ENCODE measurements around the gene C21orf58. TPM values are rescaled to one million over a fixed set of nuclear protein-coding genes. Genes with fewer than 3 reads are reported as not detected.
"Not testable (repeated sequence)": the region's sequence is repeated elsewhere in the genome, so short reads cannot be mapped to it uniquely, and the experiment has no call there.

C21orf58 gene
- 10 to 100 TPM; 25.8 to 28.1 TPM for total RNA-seq

DNA sequence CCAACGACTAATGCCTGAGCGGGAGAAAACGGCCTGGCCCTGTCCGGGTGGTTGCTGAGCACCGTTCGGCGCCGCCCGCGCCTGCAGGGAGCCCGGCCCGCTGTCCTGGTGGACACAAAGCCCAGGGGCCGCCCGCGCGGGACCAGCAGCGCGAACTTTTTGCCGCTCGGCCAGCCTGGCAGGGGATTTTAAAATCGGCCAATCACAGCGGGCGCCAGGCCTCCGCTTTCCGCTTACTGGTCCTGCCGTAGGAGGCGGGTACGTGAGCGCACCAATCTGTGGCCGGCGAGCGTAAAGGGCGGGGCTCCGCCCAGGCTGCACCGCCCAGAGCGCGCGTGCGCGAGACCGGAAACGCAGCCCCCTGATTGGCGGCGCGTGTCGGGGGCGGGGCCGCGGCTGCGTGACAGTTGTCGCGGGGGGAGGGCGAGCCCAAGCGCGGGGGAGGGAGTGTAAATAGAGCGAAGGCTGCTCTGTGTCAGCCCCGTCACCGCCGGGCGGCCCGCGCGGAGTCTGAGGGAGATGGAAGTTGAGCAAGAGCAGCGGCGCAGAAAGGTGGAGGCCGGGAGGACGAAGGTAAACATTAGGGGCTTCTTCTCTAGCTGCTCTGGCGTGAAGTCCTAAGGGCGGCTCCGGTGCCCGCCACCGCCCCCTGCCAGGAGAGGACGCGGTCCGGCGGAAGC lies at the start of gene C21orf58, which contains the start of gene PCNT:
Gene C21orf58, minus strand, starts transcription at position 161 of the 680 bp plus-strand sequence. CDS start 1,132 bp downstream, outside the sequence.
Gene PCNT, plus strand, starts transcription at position 447 of the 680 bp plus-strand sequence. Its CDS starts 73 bp downstream, at position 520.
- Mint-ChIP-seq H3K27ac (peak within 1 kb of the TSS; percentile 95), H3K27me3 (no peaks in the 10 kb centered on the region), H3K4me3 (peak within 1 kb of the TSS; percentile 90), H3K36me3 (peaks cover 41% of the 10 kb centered on the region), H3K9me3 (no peaks in the 10 kb centered on the region), H3K4me1 (ENCODE audit: low read depth) (peaks cover 30% of the 10 kb centered on the region)
- intact Hi-C loops (cut with micrococcal nuclease) = loop anchor here (1.0 to 2.0 kb wide), 4 partner anchors 38 to 181 kb away; partner anchors contain the start of genes DIP2A, LSS and YBEY
- ChIA-PET POLR2A (interaction anchor here (1.0 to 2.1 kb wide), 2 partner anchors 27 to 38 kb away, joined by 5 to 13 read pairs; partner anchors contain the start of genes MCM3AP and YBEY), CTCF (interaction anchor here (1.4 to 1.5 kb wide), 2 partner anchors 38 to 170 kb away, joined by 6 to 9 read pairs; partner anchors contain the start of genes MCM3AP and YBEY)
- DNase-seq = peak; percentile 98

DNA sequence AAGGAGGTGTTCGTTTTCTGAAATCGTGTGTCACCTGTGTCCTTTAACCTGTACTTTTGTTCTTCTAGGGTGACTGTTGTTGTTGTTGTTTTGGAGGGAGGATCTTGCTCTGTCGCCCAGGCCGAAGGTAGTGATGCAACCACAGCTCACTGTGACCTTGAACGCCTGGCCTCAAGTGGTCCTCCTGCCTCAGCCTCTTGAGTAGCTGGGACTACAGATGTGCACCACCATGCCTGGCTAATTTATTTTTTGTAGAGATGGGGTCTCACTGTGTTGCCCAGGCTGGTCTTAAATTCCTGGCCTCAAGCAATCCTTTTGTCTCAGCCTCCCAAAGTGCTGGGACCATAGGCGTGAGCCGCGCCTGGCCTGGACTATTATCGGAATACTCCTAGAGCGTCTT lies 49.3 kb upstream of the C21orf58 start:
- H3K27ac Mint-ChIP-seq, POLR2A ChIA-PET: not testable (repeated sequence)

DNA sequence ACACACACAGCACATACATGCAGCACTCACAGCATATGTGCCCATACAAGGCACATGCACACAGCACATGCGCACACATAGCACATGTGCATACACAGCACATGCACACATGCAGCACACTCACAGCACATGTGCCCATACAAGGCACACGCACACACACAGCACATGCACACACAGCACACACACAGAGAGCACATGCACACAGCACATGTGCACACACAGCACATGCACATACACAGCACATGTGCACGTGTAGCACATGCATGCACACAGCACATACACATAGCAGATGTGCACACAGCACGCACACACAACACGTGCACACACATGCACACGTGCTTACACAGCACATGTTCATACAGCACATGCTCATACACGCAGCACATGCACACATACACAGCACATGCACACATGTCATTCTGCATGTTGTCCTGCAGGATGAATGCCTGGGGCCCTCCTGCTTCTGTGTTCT lies 48.4 kb upstream of the C21orf58 start:
- no peak overlapping the region for H3K27ac Mint-ChIP-seq
- peaks cover 11% of the 10 kb centered on the region for H3K36me3 Mint-ChIP-seq
- CTCF ChIA-PET = no interaction called here
- intact Hi-C loops (cut with micrococcal nuclease) = no loop called here
- H3K4me3 Mint-ChIP-seq = no peak overlapping the region
- POLR2A ChIA-PET = no interaction called here
- DNase-seq = no peak
- no peaks in the 10 kb centered on the region for H3K9me3 Mint-ChIP-seq
- H3K4me1 Mint-ChIP-seq (ENCODE audit: low read depth) = peaks cover 22% of the 10 kb centered on the region
- H3K27me3 Mint-ChIP-seq = no peaks in the 10 kb centered on the region

More for the DNA sequence above, 49.3 kb upstream of the C21orf58 start:
- H3K27me3 Mint-ChIP-seq; DNase-seq; H3K9me3 Mint-ChIP-seq; CTCF ChIA-PET; H3K4me3 Mint-ChIP-seq; intact Hi-C loops (cut with micrococcal nuclease): not testable (repeated sequence)
- H3K36me3 Mint-ChIP-seq = peaks cover 10% of the 10 kb centered on the region
- H3K4me1 Mint-ChIP-seq (ENCODE audit: low read depth) = peaks cover 19% of the 10 kb centered on the region

DNA sequence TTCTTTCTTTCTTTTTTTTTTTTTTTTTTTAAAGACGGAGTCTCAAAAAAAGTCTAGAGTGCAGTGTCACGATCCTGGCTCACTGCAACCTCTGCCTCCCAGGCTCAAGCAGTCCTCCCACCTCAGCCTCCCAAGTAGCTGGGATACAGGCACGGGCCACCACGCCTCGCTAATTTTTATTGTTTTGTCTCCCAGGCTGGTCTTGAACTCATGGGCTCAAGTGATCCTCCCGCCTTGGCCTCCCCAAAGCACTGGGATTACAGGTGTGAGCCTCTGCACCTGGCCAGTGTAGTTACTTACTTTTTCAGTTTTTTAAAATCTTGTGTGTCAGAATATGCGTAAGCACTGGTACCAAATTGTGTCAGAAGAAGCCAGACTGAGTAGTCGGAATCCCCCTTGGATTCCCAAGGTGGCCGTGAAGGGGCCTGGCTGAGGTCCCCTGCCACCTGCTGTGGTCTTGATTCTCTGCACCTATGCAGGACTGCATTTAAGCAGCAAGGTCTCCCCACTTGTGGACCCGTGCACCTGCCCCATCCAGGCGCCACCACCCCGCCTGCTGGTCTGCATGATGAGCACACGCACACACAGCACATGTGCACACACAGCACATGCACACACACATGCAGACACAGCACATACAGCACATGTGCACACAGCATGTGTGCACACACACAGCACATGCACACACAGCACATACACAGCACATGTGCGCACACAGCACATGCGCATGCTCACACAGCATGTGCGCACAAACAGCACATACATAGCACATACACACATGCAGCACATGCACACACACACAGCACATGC lies 47.7 kb upstream of the C21orf58 start:
- no peak for DNase-seq
- Mint-ChIP-seq H3K36me3 (peaks cover 15% of the 10 kb centered on the region), H3K4me1 (ENCODE audit: low read depth) (peaks cover 22% of the 10 kb centered on the region), H3K27ac (no peak overlapping the region), H3K9me3 (no peaks in the 10 kb centered on the region), H3K4me3 (no peak overlapping the region), H3K27me3 (no peaks in the 10 kb centered on the region)
- POLR2A ChIA-PET = no interaction called here
- intact Hi-C loops (cut with micrococcal nuclease) = no loop called here
- CTCF ChIA-PET = no interaction called here

- no peak overlapping the region for H3K27ac Mint-ChIP-seq
- no peak overlapping the region for H3K4me3 Mint-ChIP-seq
- ChIA-PET CTCF (no interaction called here), POLR2A (no interaction called here)
- DNase-seq = no peak
- H3K9me3 Mint-ChIP-seq = no peaks in the 10 kb centered on the region
- H3K36me3 Mint-ChIP-seq = peaks cover 27% of the 10 kb centered on the region
- intact Hi-C loops (cut with micrococcal nuclease) = no loop called here
- peaks cover 22% of the 10 kb centered on the region for H3K4me1 Mint-ChIP-seq (ENCODE audit: low read depth)
- no peaks in the 10 kb centered on the region for H3K27me3 Mint-ChIP-seq
Measured at GRCh38 chr21:46369520-46370235, 46.0 kb upstream of the C21orf58 start.

GRCh38 chr21:46368533-46369285 lies 45.0 kb upstream of the C21orf58 start:
- H3K36me3 Mint-ChIP-seq = peaks cover 27% of the 10 kb centered on the region
- ChIA-PET CTCF (no interaction called here), POLR2A (interaction anchor here (1.1 to 1.2 kb wide), 2 partner anchors 57 to 225 kb away, joined by 3 to 4 read pairs; no protein-coding TSS in a partner anchor)
- H3K9me3 Mint-ChIP-seq = no peaks in the 10 kb centered on the region
- H3K27me3 Mint-ChIP-seq = no peaks in the 10 kb centered on the region
- peak overlapping the region; percentile 73 for H3K27ac Mint-ChIP-seq
- DNase-seq = peak; percentile 63
- intact Hi-C loops (cut with micrococcal nuclease) = no loop called here
- peaks cover 22% of the 10 kb centered on the region for H3K4me1 Mint-ChIP-seq (ENCODE audit: low read depth)
- no peak overlapping the region for H3K4me3 Mint-ChIP-seq

- Mint-ChIP-seq H3K27ac (no peak overlapping the region), H3K9me3 (no peaks in the 10 kb centered on the region), H3K4me1 (ENCODE audit: low read depth) (peaks cover 27% of the 10 kb centered on the region), H3K36me3 (peaks cover 32% of the 10 kb centered on the region), H3K4me3 (no peak overlapping the region), H3K27me3 (no peaks in the 10 kb centered on the region)
- POLR2A ChIA-PET = no interaction called here
- intact Hi-C loops (cut with micrococcal nuclease) = no loop called here
- DNase-seq = no peak
- CTCF ChIA-PET = no interaction called here
Measured at GRCh38 chr21:46366966-46367365, 43.3 kb upstream of the C21orf58 start.

DNA sequence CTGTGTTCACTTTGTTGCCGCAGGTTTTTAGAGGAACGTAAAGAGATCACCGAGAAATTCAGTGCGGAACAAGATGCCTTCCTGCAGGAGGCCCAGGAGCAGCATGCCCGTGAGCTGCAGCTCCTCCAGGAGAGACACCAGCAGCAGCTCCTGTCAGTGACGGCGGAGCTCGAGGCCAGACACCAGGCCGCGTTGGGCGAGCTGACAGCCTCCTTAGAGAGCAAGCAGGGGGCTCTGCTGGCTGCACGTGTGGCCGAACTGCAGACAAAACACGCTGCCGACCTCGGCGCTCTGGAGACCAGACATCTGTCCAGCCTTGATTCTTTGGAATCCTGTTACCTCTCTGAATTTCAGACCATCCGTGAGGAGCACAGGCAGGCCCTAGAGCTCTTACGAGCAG lies 42.9 kb upstream of the C21orf58 start:
- Mint-ChIP-seq H3K27me3 (no peaks in the 10 kb centered on the region), H3K4me1 (ENCODE audit: low read depth) (peaks cover 27% of the 10 kb centered on the region), H3K27ac (no peak overlapping the region), H3K9me3 (no peaks in the 10 kb centered on the region), H3K36me3 (peaks cover 32% of the 10 kb centered on the region), H3K4me3 (no peak overlapping the region)
- no peak for DNase-seq
- intact Hi-C loops (cut with micrococcal nuclease) = no loop called here
- CTCF ChIA-PET = no interaction called here
- POLR2A ChIA-PET = no interaction called here

- no peaks in the 10 kb centered on the region for H3K9me3 Mint-ChIP-seq
- no peaks in the 10 kb centered on the region for H3K27me3 Mint-ChIP-seq
- H3K4me3 Mint-ChIP-seq = no peak overlapping the region
- POLR2A ChIA-PET = no interaction called here
- peaks cover 27% of the 10 kb centered on the region for H3K4me1 Mint-ChIP-seq (ENCODE audit: low read depth)
- no peak overlapping the region for H3K27ac Mint-ChIP-seq
- peaks cover 34% of the 10 kb centered on the region for H3K36me3 Mint-ChIP-seq
- intact Hi-C loops (cut with micrococcal nuclease) = no loop called here
- CTCF ChIA-PET = no interaction called here
- DNase-seq = no peak
Measured at GRCh38 chr21:46366091-46366490, 42.4 kb upstream of the C21orf58 start.

- peaks cover 39% of the 10 kb centered on the region for H3K36me3 Mint-ChIP-seq
Measured at GRCh38 chr21:46363698-46364097, 40.0 kb upstream of the C21orf58 start.

DNA sequence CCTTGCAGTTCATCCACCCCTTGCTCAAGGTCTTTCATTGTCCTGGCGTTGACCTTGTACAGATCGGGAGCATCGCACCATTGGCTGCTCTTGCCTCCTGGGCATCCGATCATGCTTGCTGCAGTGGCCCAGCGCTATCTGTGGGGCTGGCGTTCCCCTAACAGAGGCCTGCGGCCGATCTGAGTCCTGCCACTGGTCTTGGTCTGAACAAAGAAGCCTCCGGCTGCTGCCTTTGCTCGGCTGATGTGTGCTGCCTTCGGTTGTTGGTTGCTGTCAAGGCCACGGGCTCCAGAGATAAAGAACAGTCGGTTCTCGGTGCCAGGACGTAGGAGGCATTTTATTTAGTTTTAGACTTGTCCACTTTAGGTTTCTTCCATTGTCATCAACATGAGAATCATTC lies 39.3 kb upstream of the C21orf58 start:
- CTCF ChIA-PET = no interaction called here
- Mint-ChIP-seq H3K27ac (no peak overlapping the region), H3K36me3 (peaks cover 43% of the 10 kb centered on the region)

More at GRCh38 chr21:46363698-46364097, 40.0 kb upstream of the C21orf58 start:
- no peaks in the 10 kb centered on the region for H3K27me3 Mint-ChIP-seq
- CTCF ChIA-PET = interaction anchor here (0.6 kb wide), 1 partner anchor 25 kb away, joined by 3 read pairs; no protein-coding TSS in a partner anchor
- POLR2A ChIA-PET = no interaction called here
- H3K27ac Mint-ChIP-seq = no peak overlapping the region
- intact Hi-C loops (cut with micrococcal nuclease) = no loop called here
- DNase-seq = no peak
- no peak overlapping the region for H3K4me3 Mint-ChIP-seq
- no peaks in the 10 kb centered on the region for H3K9me3 Mint-ChIP-seq
- peaks cover 20% of the 10 kb centered on the region for H3K4me1 Mint-ChIP-seq (ENCODE audit: low read depth)

More for the DNA sequence above, 39.3 kb upstream of the C21orf58 start:
- H3K4me1 Mint-ChIP-seq (ENCODE audit: low read depth) = peaks cover 14% of the 10 kb centered on the region
- H3K4me3 Mint-ChIP-seq = no peak overlapping the region
- POLR2A ChIA-PET = no interaction called here
- H3K27me3 Mint-ChIP-seq = no peaks in the 10 kb centered on the region
- intact Hi-C loops (cut with micrococcal nuclease) = no loop called here
- no peak for DNase-seq
- H3K9me3 Mint-ChIP-seq = no peaks in the 10 kb centered on the region
